Stomach (tissue), 4 donors: ENCODE results near the gene TMEM240.

Experiments used
- CTCF ChIP-seq, 7 experiments: fragments of 450-650 bp in 4 of 7; fragments of 200-600 bp in 3 of 7; sonication (generic) in 3 of 7; IDR thresholded peaks; one replicate each; pipeline ENCODE4 v1.5.1; 2016 to 2019; ENCODE audit warnings: antibody characterized with exemption in 7 of 7, control low read depth in 2 of 7, mild to moderate bottlenecking in 1 of 7
- POLR2A ChIP-seq, 4 donors: fragments of 450-650 bp; IDR thresholded peaks; one replicate each; pipeline ENCODE4 v1.6.1; 2016; ENCODE audit warnings: antibody characterized with exemption in 4 of 4, control low read depth in 2 of 4, mild to moderate bottlenecking in 1 of 4, moderate library complexity in 1 of 4
- POLR2AphosphoS5 ChIP-seq, 3 donors: sonication (generic); formaldehyde crosslinking; IDR thresholded peaks; one replicate each; pipeline ENCODE4 v1.6.1; 2016; ENCODE audit warnings: antibody characterized with exemption in 3 of 3

- TF ChIP-seq CTCF (IDR thresholded peaks at IDR 0.05) (no peak), POLR2A (IDR thresholded peaks at IDR 0.05) (no peak), POLR2AphosphoS5 (IDR thresholded peaks at IDR 0.05) (no peak)
Observed at GRCh38 chr1:1556505-1556904, 16.1 kb upstream of the TMEM240 start.
